ENCODE data around the gene PADI1.

Gene PADI1

DNA sequence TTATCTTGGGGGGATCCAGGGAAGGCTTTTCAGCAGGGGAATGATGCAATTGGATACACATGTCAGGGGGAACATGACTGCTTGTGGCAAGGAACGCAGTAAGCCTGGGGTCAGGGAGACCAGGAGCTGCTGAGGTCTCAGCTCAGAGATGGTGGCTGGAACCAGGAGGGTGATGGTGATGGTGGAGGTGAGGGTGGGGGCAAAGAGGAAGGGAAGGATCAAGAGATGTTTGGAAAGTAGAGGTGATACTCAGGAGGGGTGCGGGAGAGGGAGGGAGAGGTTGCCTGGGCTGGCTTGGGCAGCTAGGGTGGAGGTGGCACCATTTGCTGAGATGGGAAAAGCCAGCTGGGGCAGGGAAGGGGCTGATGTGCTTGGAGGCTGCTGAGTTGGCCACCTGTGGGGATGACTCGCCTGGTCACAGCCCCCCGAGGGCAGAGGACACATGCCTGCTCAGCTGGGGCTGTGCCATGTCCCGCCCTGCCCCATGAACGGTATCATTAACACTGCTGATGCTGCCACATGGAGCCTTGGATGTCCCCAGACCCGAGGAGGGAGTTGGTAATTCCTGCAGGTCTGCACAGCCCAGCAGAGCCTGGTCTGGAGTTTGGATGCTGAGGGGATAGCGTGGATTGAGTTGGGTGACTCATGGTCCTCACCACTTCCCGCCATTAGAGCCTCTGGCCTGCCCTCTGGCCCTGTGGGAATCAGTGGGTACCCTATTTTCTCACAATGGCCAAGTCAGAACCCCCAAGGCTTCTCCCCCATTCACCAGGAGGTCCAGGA lies 6.3 kb upstream of the PADI1 start:
- DNase-seq = no peak

DNA sequence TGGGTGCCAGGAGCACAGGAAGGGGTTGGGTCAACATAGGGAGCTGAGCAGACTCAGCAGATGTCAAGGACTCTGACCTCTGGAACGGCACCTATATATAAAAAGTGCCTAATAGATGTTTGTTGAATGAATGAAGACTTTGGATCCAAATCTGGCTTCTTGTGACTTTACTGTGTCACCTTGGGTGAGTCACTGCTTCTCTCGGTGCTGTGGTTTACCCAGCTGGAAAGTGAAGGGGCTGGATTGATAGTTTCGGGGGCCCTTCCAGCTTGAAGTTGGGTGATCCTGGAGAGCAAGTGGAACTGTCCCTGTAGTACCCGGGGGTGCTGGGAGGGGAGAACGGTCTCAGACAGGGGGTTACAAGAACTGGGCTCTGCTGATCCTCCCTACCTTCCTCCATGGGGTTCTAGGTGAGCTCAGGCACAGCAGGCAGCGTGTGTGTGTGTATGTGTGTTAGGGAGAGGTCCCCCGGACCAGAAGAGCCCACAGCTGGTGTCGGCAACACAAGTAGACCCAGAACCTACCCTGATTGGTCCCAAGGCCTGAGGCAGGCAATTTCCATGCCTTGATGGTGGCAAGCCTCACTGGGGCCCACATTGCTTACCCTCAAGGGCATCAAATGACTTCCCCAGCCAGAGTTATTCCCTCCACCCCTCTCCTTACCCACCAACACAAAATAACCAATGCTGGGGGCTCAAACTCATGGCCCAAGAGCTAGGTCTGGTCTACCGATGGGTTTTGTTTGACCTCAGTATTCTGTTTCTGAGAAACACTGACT lies 5.5 kb upstream of the PADI1 start:
- DNase-seq = no peak

DNA sequence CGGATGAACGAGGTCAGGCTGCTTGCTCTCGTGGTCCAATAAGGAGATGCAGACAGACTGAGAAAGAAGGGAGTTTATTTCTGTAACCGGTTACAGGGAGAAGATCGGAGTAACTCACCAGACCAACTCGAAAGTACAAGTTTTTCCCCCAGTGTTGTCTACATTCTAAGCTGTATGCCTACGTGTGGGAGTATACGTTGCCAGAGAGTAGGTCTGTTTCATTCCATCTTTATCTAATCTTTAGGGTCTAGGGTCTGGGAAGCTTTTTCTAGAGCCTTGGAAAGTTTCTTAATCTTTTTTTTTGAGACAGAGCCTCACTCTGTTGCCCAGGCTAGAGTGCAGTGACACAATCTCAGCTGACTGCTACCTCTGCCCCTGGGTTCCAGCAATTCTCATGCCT lies 4.7 kb upstream of the PADI1 start:
- DNase-seq = no peak

DNA sequence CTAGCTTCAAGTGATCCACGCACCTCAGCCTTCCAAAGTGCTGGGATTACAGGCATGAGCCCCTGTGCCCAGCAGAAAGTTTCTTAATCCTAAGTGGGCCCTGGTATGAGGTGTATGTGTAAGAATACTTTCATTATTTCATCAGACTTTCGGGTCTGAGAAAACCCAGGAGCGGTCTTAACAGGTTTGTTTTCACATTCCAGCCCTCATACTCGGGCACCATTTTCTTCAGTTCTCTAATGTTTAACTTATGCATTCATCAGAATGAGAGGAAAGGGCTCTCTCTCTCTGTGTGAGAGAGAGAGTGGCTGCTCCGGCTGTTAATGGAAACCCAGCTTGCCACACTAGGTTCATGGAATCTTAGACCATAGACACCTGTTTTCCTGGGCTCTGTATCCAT lies 4.2 kb upstream of the PADI1 start:
- DNase-seq = no peak

DNA sequence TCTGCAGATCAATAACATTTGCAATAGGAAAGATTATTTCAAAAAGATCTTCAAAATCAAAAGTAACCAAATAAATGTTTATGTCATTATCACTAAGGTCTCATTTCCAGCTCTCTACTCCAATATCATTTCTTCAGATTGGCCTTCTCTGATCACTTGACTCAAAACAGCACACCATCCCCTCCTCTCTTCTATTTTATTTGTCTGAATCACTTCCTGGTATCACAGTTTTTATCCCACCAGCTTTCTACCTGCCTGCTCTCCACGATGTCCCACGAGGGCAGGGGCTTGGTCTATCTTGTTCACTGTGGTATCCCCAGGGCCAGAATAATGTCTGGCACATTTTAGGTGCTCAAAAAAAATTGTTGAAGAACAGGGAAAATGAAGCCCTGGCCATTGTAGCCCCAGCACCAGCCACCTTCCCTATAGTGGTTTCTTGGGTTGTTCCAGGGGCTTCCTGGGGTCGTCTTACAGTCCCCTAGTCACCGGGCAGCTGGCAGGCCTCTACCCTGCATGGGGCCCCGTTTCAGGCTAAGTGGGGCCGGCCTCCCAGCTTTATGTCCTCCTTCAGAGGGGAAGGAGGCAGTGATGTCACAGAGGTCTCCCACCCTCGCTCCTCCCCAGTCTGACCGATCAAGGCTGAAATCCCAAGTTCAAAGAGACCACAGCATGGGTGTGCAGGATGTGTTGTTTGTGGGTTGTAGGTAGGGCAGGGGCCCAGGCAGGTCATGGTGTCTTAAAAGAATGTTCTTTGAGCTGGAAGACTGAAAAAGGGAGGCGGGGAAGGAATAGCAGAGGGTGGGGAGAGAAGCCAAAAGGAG lies 3.5 kb upstream of the PADI1 start:
- DNase-seq = peak; percentile 13

GRCh38 chr1:17205652-17206051 lies 724 bp downstream of the PADI1 start:
- DNase-seq = no peak

DNA sequence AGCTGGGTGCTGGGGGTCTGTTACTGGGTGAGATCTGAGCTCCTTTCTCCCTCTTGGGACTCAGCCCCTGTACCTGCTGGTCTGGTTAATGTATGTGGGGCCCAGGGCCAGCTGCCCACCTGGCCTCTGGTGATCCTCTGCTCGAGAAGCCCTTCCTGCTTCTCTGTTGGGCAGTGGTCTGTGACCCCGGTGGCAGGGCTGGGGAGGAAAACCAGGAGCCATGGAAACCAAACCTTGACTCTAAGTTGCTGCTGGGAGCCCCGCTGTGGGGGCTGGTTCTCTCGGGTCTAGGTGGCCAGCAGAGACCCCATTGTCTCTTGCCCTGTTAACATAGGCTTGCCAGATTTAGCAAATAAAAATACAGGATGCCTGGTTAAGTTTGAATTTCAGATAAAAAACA lies 1.3 kb downstream of the PADI1 start:
- no peak for DNase-seq

GRCh38 chr1:17207046-17207445 lies 2.1 kb downstream of the PADI1 start:
- DNase-seq = no peak

GRCh38 chr1:17207540-17207939 lies 2.6 kb downstream of the PADI1 start:
- no peak for DNase-seq

GRCh38 chr1:17207966-17208418 lies 3.1 kb downstream of the PADI1 start:
- peak; percentile 76 for DNase-seq

- DNase-seq = no peak
Measured at GRCh38 chr1:17208546-17208945, 3.6 kb downstream of the PADI1 start.

DNA sequence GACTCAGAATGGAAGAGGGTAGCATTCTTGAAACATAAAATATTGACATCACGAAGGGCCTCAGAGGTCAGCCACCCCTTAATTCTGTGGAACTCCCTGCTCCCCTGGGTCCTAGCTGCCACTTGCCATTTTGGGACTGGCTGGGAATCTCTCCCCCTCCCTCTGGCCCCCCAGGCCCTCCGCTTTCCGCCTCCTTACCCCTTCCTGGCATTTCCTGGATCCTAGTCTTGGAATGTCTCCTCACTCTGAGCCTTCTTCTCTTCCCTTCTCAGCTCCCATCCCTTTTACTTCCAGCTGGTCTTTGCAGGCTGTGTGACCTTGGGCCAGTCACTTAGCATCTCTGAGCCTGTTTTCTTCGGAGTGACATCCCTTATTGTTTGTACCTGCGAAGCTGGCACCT lies 4.5 kb downstream of the PADI1 start:
- no peak for DNase-seq

GRCh38 chr1:17210176-17210575 lies 5.2 kb downstream of the PADI1 start:
- DNase-seq = no peak

- DNase-seq = no peak
Measured at GRCh38 chr1:17211377-17211776, 6.4 kb downstream of the PADI1 start.

GRCh38 chr1:17212009-17212408 lies 7.1 kb downstream of the PADI1 start:
- no peak for DNase-seq

DNA sequence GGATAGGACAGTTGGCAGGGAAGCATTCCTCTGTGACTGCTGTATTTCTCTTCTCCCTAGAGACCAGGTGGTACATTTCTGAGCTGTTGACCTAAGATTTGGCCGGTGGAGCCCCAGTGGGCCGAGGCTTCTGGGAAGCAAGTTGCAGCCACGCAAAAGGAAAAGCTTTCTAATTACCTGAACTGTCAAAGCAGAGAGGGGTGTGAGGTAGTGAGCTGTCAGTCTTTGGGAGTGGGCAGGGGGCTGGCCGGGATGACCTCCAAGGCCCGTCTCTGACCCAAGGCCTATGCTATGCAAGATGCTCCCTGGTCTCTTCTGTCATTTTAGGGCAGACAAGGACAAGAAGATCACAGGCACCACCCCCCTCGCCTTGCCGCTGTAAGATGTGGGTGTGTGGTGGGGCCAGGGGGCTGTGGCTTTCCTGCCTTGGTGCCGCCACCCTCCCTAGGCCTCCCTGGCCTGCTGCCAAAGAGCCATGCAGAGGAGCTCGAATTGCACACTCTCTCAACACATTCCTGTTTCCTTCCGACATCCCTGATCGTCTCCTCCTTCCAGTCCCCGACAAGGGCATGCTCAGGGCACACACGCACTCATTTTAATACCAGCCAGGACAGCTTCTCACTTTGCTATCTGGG lies 7.7 kb downstream of the PADI1 start:
- peak; percentile 53 for DNase-seq

- no peak for DNase-seq
Measured at GRCh38 chr1:17213148-17213781, 8.3 kb downstream of the PADI1 start.

DNA sequence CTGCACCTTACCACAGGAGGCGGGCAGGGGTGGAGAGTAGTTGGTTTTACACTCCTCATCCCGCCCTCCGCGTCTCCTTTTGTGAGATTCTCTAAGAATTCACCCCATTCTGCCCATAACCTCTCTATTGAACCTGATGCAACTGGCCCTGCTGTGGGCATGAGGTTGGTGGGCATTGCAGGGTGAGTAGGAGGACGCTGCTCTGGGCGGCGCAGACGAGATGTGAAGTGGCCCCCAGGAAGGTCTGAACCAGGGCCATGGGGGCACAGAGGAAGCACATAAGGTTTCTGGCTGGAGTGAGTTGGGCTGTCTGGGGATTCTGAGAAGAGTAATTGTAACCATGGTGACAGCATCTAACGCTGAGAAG lies 8.8 kb downstream of the PADI1 start:
- no peak for DNase-seq

- no peak for DNase-seq
Measured at GRCh38 chr1:17214876-17215544, 10.1 kb downstream of the PADI1 start.

- no peak for DNase-seq
Measured at GRCh38 chr1:17215545-17215890, 10.6 kb downstream of the PADI1 start.

GRCh38 chr1:17216078-17216477 lies 11.2 kb downstream of the PADI1 start:
- DNase-seq = no peak

- DNase-seq = no peak
Measured at GRCh38 chr1:17217607-17218006, 12.7 kb downstream of the PADI1 start.

All from stimulated activated CD4-positive, alpha-beta T cell treated with anti-CD3 and anti-CD28 coated beads, Interleukin-1b, Interleukin-23, amount 100 ng/mL, for 48 hours (primary cell).